CD4-positive, alpha-beta T cell (primary cell): ENCODE measurements around the gene SH3GLB2. TPM values are rescaled to one million over a fixed set of nuclear protein-coding genes. Genes with fewer than 3 reads are reported as not detected.

Experiments
- ATAC-seq: fragments of 200-7000 bp; cut with Tn5 transposase; one replicate; pipeline ENCODE4 v1.10.0; 2022; ENCODE audit warnings: mild to moderate bottlenecking; ENCODE audit not compliant: poor library complexity
- CTCF ChIA-PET: fragments of 350-600 bp; sonication (Branson Sonifier 250); formaldehyde crosslinking; loops from one replicate; lab custom pipeline; 2021; ENCODE audit warnings: antibody characterized with exemption, inconsistent platforms; lab: Charles Lee
- POLR2A ChIA-PET: fragments of 350-600 bp; sonication (Branson Sonifier 250); formaldehyde crosslinking; loops from one replicate; lab custom pipeline; 2021; ENCODE audit warnings: antibody characterized with exemption, inconsistent platforms; lab: Charles Lee
- DNase-seq, 14 experiments: peaks; one replicate each; pipeline ENCODE4 v3.0.0-alpha.2; 2013 to 2020; ENCODE audit warnings: mixed read lengths in 2 of 14
- H3K27ac ChIP-seq, 2 donors: one replicate each; pipeline versions ENCODE4 v1.5.1 to v1.7.0; 2013; ENCODE audit warnings: low read length in 2 of 2, low read depth in 1 of 2, mild to moderate bottlenecking in 1 of 2
- H3K27me3 ChIP-seq, 2 experiments: 1 replicate in 1 of 2; 2 replicates in 1 of 2; pipeline versions ENCODE4 v1.6.1 to v1.7.0; 2013; ENCODE audit warnings: low read length in 2 of 2, control low read depth in 1 of 2, mild to moderate bottlenecking in 1 of 2, moderate library complexity in 1 of 2; ENCODE audit not compliant: insufficient read depth in 2 of 2, control insufficient read depth in 1 of 2
- H3K36me3 ChIP-seq: one replicate; pipeline ENCODE4 v1.6.1; 2013; ENCODE audit warnings: low read length, control low read depth; ENCODE audit not compliant: insufficient read depth
- H3K4me1 ChIP-seq: one replicate; pipeline ENCODE4 v1.6.1; 2013; ENCODE audit warnings: low read length, control low read depth; ENCODE audit not compliant: insufficient read depth
- H3K4me3 ChIP-seq: one replicate; pipeline ENCODE4 v1.5.1; 2013; ENCODE audit warnings: mild to moderate bottlenecking, low read length, moderate library complexity
- H3K9me3 ChIP-seq, 2 experiments: 1 replicate in 1 of 2; 2 replicates in 1 of 2; pipeline versions ENCODE4 v1.6.1 to v1.7.0; 2013; ENCODE audit warnings: low read length in 2 of 2, mild to moderate bottlenecking in 2 of 2, control low read depth in 1 of 2, moderate library complexity in 1 of 2; ENCODE audit not compliant: control insufficient read depth in 1 of 2, insufficient read depth in 1 of 2
- H3K27ac Mint-ChIP-seq: one replicate; pipeline ENCODE4 v1.8.0; 2020; ENCODE audit warnings: mixed read lengths
- H3K27me3 Mint-ChIP-seq: one replicate; pipeline ENCODE4 v1.8.0; 2021; ENCODE audit warnings: mixed read lengths
- H3K36me3 Mint-ChIP-seq: one replicate; pipeline ENCODE4 v1.8.0; 2021; ENCODE audit warnings: low read depth, mixed read lengths
- H3K4me1 Mint-ChIP-seq: one replicate; pipeline ENCODE4 v1.8.0; 2021; ENCODE audit warnings: low read depth, mixed read lengths
- H3K4me3 Mint-ChIP-seq: one replicate; pipeline ENCODE4 v1.8.0; 2020; ENCODE audit warnings: mild to moderate bottlenecking, mixed read lengths
- H3K9me3 Mint-ChIP-seq: one replicate; pipeline ENCODE4 v1.8.0; 2020; ENCODE audit warnings: mixed read lengths
- intact Hi-C, 2 experiments: fragments of 100-400 bp; cut with DNase I in 1 of 2; cut with micrococcal nuclease in 1 of 2; formaldehyde crosslinking; loops; one replicate each; pipeline versions ENCODE4 v1.15.1 to v1.9.0; 2023 to 2025; cut with DNase I, micrococcal nuclease
- total RNA-seq, 174 experiments: library from RNA in 2 of 174; stranded (reverse) in 2 of 174; gene quantifications; one replicate each; pipeline ENCODE4 v1.2.3 and lab custom pipeline; 2021 to 2026
- TF ChIP-seq, protein P1 (sequence below): fragments of 200-600 bp; IDR thresholded peaks from one replicate; pipeline ENCODE4 v1.8.0; 2022; ENCODE audit warnings: antibody characterized with exemption, mild to moderate bottlenecking

SH3GLB2 gene
- total RNA-seq, 2 experiments from 2014 or later: 65.6 to 69.1 TPM

DNA sequence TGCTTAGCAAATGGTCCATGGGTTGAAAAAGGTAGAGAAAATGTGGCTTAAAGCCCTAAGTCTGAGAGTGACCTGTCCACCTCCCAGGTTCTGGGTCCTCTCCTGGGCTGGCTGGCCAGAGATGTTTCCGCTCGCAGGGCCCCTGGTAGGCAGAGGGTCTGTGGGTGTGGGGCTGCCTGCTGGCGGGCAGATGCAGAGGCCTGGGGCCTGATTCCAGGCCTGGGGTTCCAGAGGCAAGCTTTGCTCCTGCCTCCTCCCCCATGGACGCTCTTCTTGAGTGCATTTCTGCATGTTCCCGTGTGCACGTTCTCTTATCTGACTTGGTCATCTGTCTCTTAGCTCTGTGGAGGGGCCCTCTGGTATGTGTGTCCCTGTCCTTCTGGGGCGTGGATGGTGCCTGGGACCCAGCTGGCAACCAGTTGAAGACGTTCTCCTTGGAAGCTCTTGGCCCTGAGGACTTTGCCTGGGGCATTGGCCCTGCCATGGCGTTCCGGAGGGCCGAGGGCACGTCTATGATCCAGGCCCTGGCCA is 12.0 kb upstream of the SH3GLB2 start:
- H3K27ac Mint-ChIP-seq: no peak overlapping the region
- ChIA-PET POLR2A (no interaction called here), CTCF (no interaction called here)
- no peaks in the 10 kb centered on the region for H3K9me3 Mint-ChIP-seq
- intact Hi-C loops: no loop called here
- Histone ChIP-seq H3K27ac (no peak overlapping the region), H3K27me3 (no peaks in the 10 kb centered on the region), H3K9me3 (no peaks in the 10 kb centered on the region), H3K4me3 (no peak overlapping the region), H3K4me1 (peaks cover 34% of the 10 kb centered on the region), H3K36me3 (peaks cover 31% of the 10 kb centered on the region)
- DNase-seq (no peak), ATAC-seq (no peak)
- TF ChIP-seq, protein P1, sequence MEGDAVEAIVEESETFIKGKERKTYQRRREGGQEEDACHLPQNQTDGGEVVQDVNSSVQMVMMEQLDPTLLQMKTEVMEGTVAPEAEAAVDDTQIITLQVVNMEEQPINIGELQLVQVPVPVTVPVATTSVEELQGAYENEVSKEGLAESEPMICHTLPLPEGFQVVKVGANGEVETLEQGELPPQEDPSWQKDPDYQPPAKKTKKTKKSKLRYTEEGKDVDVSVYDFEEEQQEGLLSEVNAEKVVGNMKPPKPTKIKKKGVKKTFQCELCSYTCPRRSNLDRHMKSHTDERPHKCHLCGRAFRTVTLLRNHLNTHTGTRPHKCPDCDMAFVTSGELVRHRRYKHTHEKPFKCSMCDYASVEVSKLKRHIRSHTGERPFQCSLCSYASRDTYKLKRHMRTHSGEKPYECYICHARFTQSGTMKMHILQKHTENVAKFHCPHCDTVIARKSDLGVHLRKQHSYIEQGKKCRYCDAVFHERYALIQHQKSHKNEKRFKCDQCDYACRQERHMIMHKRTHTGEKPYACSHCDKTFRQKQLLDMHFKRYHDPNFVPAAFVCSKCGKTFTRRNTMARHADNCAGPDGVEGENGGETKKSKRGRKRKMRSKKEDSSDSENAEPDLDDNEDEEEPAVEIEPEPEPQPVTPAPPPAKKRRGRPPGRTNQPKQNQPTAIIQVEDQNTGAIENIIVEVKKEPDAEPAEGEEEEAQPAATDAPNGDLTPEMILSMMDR: no peak
- no peaks in the 10 kb centered on the region for H3K27me3 Mint-ChIP-seq
- peaks cover 41% of the 10 kb centered on the region for H3K36me3 Mint-ChIP-seq
- H3K4me3 Mint-ChIP-seq: peak overlapping the region; percentile 63
- peaks cover 35% of the 10 kb centered on the region for H3K4me1 Mint-ChIP-seq

DNA sequence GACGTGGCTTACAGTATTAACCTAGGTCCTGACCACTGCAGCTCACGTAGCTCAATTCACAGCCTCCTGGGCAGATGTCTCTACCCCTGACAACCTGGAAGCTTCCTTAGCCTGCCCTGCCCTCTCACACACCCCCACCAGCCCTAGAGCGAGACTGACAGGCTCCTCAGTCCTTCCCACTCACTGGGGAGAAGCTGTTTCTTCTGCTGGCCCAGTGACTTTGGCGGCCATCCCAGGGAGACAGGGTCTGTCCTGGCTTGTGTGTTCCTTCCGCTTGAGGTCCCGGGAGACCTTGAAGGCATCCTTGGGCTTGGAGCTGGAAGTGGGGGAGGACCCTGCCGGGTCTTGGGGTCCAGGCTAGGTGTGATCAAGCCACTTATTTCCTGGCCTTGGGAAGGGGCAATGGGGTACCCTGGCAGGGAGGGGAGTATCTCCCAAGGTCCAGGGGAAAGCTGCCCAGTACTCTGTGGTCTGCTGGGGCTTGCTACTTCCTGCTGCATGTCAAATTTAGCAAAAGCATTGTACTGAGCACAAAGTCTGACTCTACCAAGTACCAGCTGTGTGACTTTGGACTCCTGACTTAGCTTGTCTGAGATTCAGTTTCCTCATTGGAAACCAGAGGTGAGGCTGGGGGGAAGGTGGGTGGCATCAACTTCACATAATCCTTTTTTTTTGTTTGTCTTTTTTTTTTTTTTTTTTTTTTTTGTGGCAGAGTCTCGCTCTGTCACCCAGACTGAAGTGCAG is 10.2 kb upstream of the SH3GLB2 start:
- CTCF ChIA-PET: interaction anchor here (0.6 kb wide), 1 partner anchor 174 kb away, joined by 3 read pairs; no protein-coding TSS in a partner anchor
- POLR2A ChIA-PET: interaction anchor here (1.3 kb wide), 1 partner anchor 10 kb away, joined by 5 read pairs; the partner anchor contains the start of gene SH3GLB2
- H3K27ac Mint-ChIP-seq: no peak overlapping the region

DNA sequence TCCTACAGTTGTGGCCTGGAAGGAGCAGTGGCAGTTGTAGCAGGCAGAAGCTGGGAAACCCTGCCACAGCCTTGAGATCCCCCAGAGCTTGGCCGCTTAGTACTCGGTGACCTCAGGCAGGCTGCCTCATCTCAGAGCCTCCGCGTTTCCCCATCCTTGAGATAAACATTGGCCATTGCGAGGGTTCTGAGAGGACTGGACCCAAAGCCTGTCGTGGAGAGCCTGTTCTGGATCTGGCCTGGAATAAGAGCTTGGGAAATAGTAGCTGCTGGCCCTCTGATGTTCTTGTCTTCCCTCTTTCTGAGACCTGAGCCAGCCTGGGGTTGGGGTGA is 9.6 kb upstream of the SH3GLB2 start:
- peaks cover 28% of the 10 kb centered on the region for H3K36me3 Mint-ChIP-seq
- POLR2A ChIA-PET: interaction anchor here (1.3 kb wide), 1 partner anchor 10 kb away, joined by 5 read pairs; the partner anchor contains the start of gene SH3GLB2
- ATAC-seq (no peak), DNase-seq (peak in 1 of 14 experiments; percentile 30)
- H3K27me3 Mint-ChIP-seq: no peaks in the 10 kb centered on the region
- no peaks in the 10 kb centered on the region for H3K27me3 ChIP-seq
- no peak overlapping the region for H3K27ac Mint-ChIP-seq
- peaks cover 35% of the 10 kb centered on the region for H3K4me1 Mint-ChIP-seq
- no peaks in the 10 kb centered on the region for H3K9me3 ChIP-seq
- H3K4me1 ChIP-seq: peaks cover 34% of the 10 kb centered on the region
- CTCF ChIA-PET: no interaction called here
- peak overlapping the region; percentile 84 for H3K4me3 ChIP-seq
- H3K36me3 ChIP-seq: peaks cover 22% of the 10 kb centered on the region
- no peak overlapping the region for H3K27ac ChIP-seq
- intact Hi-C loops: loop anchor here in 1 of 2 experiments (2.0 kb wide), 2 partner anchors 43 to 73 kb away; partner anchors contain the start of genes CRAT, DOLPP1 and PTPA
- TF ChIP-seq, protein P1: no peak
- no peaks in the 10 kb centered on the region for H3K9me3 Mint-ChIP-seq
- peak overlapping the region; percentile 89 for H3K4me3 Mint-ChIP-seq

More for the DNA sequence above, 10.2 kb upstream of the SH3GLB2 start:
- Histone ChIP-seq H3K4me1 (peaks cover 34% of the 10 kb centered on the region), H3K4me3 (no peak overlapping the region), H3K36me3 (peaks cover 22% of the 10 kb centered on the region), H3K27me3 (no peaks in the 10 kb centered on the region), H3K27ac (no peak overlapping the region), H3K9me3 (no peaks in the 10 kb centered on the region)
- ATAC-seq: no peak
- peak in 1 of 14 experiments; percentile 30 for DNase-seq
- Mint-ChIP-seq H3K36me3 (peaks cover 34% of the 10 kb centered on the region), H3K4me1 (peaks cover 35% of the 10 kb centered on the region), H3K27me3 (no peaks in the 10 kb centered on the region), H3K4me3 (peak overlapping the region; percentile 89), H3K9me3 (no peaks in the 10 kb centered on the region)
- intact Hi-C loops: no loop called here
- TF ChIP-seq, protein P1: no peak
